SK-N-SH (cell line): ENCODE results near the gene NOVA1. TPM values are rescaled to one million over a fixed set of nuclear protein-coding genes. Genes with fewer than 3 reads are reported as not detected.

Source experiments
- CTCF ChIA-PET: fragments of 300-600, 350-600 bp; formaldehyde crosslinking; extraction: SDS; loops from one replicate; lab custom pipeline; 2021; lab: Yijun Ruan, JAX
- POLR2A ChIA-PET: fragments of 350-600 bp; sonication (Branson Sonifier 250); formaldehyde crosslinking; extraction: SDS; loops from one replicate; lab custom pipeline; 2020; ENCODE audit warnings: antibody characterized with exemption, inconsistent platforms; lab: Yijun Ruan, JAX
- DNase-seq: peaks from one replicate; pipeline ENCODE4 v3.0.0; 2012
- H2AFZ ChIP-seq: fragments of 200-600 bp; sonication (generic); 2 replicates; pipeline ENCODE4 v1.8.1; 2016; ENCODE audit warnings: antibody characterized with exemption, mild to moderate bottlenecking, low read depth
- H3F3A ChIP-seq: fragments of 200-600 bp; sonication (generic); replicated peaks from 2 replicates; pipeline ENCODE3; 2016; ENCODE audit warnings: antibody characterized with exemption, mild to moderate bottlenecking; ENCODE audit not compliant: insufficient read depth
- H3K27ac ChIP-seq, 2 experiments: fragments of 200-500 bp in 1 of 2; fragments of 200-600 bp in 1 of 2; sonication (Bioruptor generic) in 1 of 2; sonication (generic), shearing (Covaris generic) in 1 of 2; 2 replicates each; pipeline versions ENCODE4 v1.5.1 to v1.6.1; 2014 to 2016; ENCODE audit warnings: low read depth in 2 of 2, inconsistent platforms in 1 of 2, low read length in 1 of 2, mild to moderate bottlenecking in 1 of 2, mixed read lengths in 1 of 2
- H3K27me3 ChIP-seq: fragments of 200-600 bp; sonication (generic), shearing (Covaris generic); 2 replicates; pipeline ENCODE4 v1.6.1; 2016; ENCODE audit warnings: mixed run types; ENCODE audit not compliant: insufficient read depth
- H3K36me3 ChIP-seq, 2 experiments: fragments of 200-500 bp in 1 of 2; fragments of 200-600 bp in 1 of 2; sonication (Bioruptor generic) in 1 of 2; sonication (generic) in 1 of 2; replicated peaks in 1 of 2; 2 replicates each; pipeline versions ENCODE3 to v1.5.1; 2014 to 2016; ENCODE audit warnings: low read length in 1 of 2, mild to moderate bottlenecking in 1 of 2; ENCODE audit not compliant: insufficient read depth in 2 of 2, control insufficient read depth in 1 of 2
- H3K4me1 ChIP-seq, 2 experiments: fragments of 200-500 bp in 1 of 2; fragments of 200-600 bp in 1 of 2; sonication (Bioruptor generic) in 1 of 2; sonication (generic), shearing (Covaris generic) in 1 of 2; 2 replicates each; pipeline versions ENCODE4 v1.5.1 to v1.6.1; 2014 to 2016; ENCODE audit warnings: low read depth in 1 of 2, low read length in 1 of 2, mixed run types in 1 of 2; ENCODE audit not compliant: insufficient read depth in 2 of 2, control insufficient read depth in 1 of 2
- H3K4me2 ChIP-seq: fragments of 200-600 bp; sonication (generic), shearing (Covaris generic); 2 replicates; pipeline ENCODE4 v1.6.1; 2017; ENCODE audit warnings: mixed run types
- H3K4me3 ChIP-seq, 2 experiments: fragments of 200-500 bp in 1 of 2; fragments of 200-600 bp in 1 of 2; sonication (Bioruptor generic) in 1 of 2; sonication (generic), shearing (Covaris generic) in 1 of 2; 2 replicates each; pipeline versions ENCODE4 v1.5.1 to v1.8.1; 2014 to 2016; ENCODE audit warnings: low read depth in 2 of 2, inconsistent platforms in 1 of 2, low read length in 1 of 2, mild to moderate bottlenecking in 1 of 2, mixed read lengths in 1 of 2, moderate library complexity in 1 of 2
- H3K79me2 ChIP-seq: fragments of 200-600 bp; sonication (generic); 2 replicates; pipeline ENCODE4 v1.8.1; 2017; ENCODE audit warnings: mild to moderate bottlenecking; ENCODE audit not compliant: insufficient read depth
- H3K9ac ChIP-seq: fragments of 200-600 bp; sonication (generic); 2 replicates; pipeline ENCODE4 v1.6.1; 2017; ENCODE audit warnings: mixed run types
- H3K9me2 ChIP-seq: fragments of 200-600 bp; sonication (generic); 2 replicates; pipeline ENCODE4 v1.6.1; 2017; ENCODE audit warnings: mixed run types
- H3K9me3 ChIP-seq: fragments of 200-600 bp; sonication (generic); 2 replicates; pipeline ENCODE4 v1.6.1; 2017; ENCODE audit warnings: mixed run types, mild to moderate bottlenecking, moderate library complexity
- H4K20me1 ChIP-seq: fragments of 200-600 bp; sonication (generic); 2 replicates; pipeline ENCODE4 v1.6.1; 2017; ENCODE audit warnings: mild to moderate bottlenecking, mixed run types; ENCODE audit not compliant: insufficient read depth
- CHD2 ChIP-seq: fragments of 150-350 bp; IDR thresholded peaks from 2 replicates; pipeline ENCODE4 v1.6.1; 2018; ENCODE audit warnings: low read length; ENCODE audit not compliant: partially characterized antibody
- CTCF ChIP-seq: fragments of 200-600 bp; sonication (generic); IDR thresholded peaks from 2 replicates; pipeline ENCODE4 v1.6.1; 2017; ENCODE audit warnings: antibody characterized with exemption, mild to moderate bottlenecking, moderate library complexity
- ELF1 ChIP-seq: IDR thresholded peaks from 2 replicates; pipeline ENCODE4 v1.4.0; 2012
- FOSL2 ChIP-seq: IDR thresholded peaks from 2 replicates; pipeline ENCODE4 v1.4.0; 2012; ENCODE audit warnings: low read depth, mild to moderate bottlenecking, moderate library complexity, borderline replicate concordance
- FOXM1 ChIP-seq: IDR thresholded peaks from 2 replicates; pipeline ENCODE4 v1.4.0; 2012; ENCODE audit warnings: low read depth, mild to moderate bottlenecking
- GABPA ChIP-seq: IDR thresholded peaks from 2 replicates; pipeline ENCODE4 v1.4.0; 2012; ENCODE audit warnings: low read depth, mild to moderate bottlenecking
- GATA2 ChIP-seq: sonication (generic); formaldehyde crosslinking; IDR thresholded peaks from 2 replicates; pipeline ENCODE4 v1.5.0; 2020; ENCODE audit warnings: mild to moderate bottlenecking, missing genetic modification reagents
- IRF3 ChIP-seq: fragments of 150-350 bp; IDR thresholded peaks from 2 replicates; pipeline ENCODE4 v1.6.1; 2016; ENCODE audit warnings: mild to moderate bottlenecking, low read depth, low read length
- MAX ChIP-seq: IDR thresholded peaks from 2 replicates; pipeline ENCODE4 v1.4.0; 2012; ENCODE audit warnings: low read depth
- MEF2A ChIP-seq: IDR thresholded peaks from 2 replicates; pipeline ENCODE4 v1.4.0; 2012; ENCODE audit warnings: low read depth, borderline replicate concordance
- MXI1 ChIP-seq: IDR thresholded peaks from 2 replicates; pipeline ENCODE4 v1.6.1; 2012; ENCODE audit warnings: mild to moderate bottlenecking, low read depth, low read length, improper control_type of control experiment
- NFIC ChIP-seq: IDR thresholded peaks from 2 replicates; pipeline ENCODE4 v1.4.0; 2012; ENCODE audit warnings: borderline replicate concordance
- RAD21 ChIP-seq: IDR thresholded peaks from 2 replicates; pipeline ENCODE4 v1.6.1; 2012; ENCODE audit warnings: mild to moderate bottlenecking, low read length
- RFX5 ChIP-seq: IDR thresholded peaks from 2 replicates; pipeline ENCODE4 v1.6.1; 2012; ENCODE audit warnings: mild to moderate bottlenecking, improper control_type of control experiment, low read length
- RXRA ChIP-seq: IDR thresholded peaks from 2 replicates; pipeline ENCODE4 v1.4.0; 2012; ENCODE audit warnings: low read depth, mild to moderate bottlenecking, borderline replicate concordance
- SIN3A ChIP-seq: IDR thresholded peaks from 2 replicates; pipeline ENCODE4 v1.6.1; 2012; ENCODE audit warnings: low read depth, mild to moderate bottlenecking, low read length, moderate library complexity, borderline replicate concordance
- SMC3 ChIP-seq: IDR thresholded peaks from 2 replicates; pipeline ENCODE4 v1.6.1; 2012; ENCODE audit warnings: low read depth, low read length, improper control_type of control experiment
- TAF1 ChIP-seq: IDR thresholded peaks from 2 replicates; pipeline ENCODE4 v1.6.1; 2012; ENCODE audit warnings: low read depth, mild to moderate bottlenecking, low read length, moderate library complexity, borderline replicate concordance
- USF1 ChIP-seq: IDR thresholded peaks from 2 replicates; pipeline ENCODE4 v1.4.0; 2012; ENCODE audit warnings: low read depth, borderline replicate concordance
- USF2 ChIP-seq: fragments of 150-350 bp; IDR thresholded peaks from 2 replicates; pipeline ENCODE4 v1.6.1; 2017; ENCODE audit warnings: antibody characterized with exemption, low read length, low read depth, borderline replicate concordance
- ZBTB33 ChIP-seq: IDR thresholded peaks from 2 replicates; pipeline ENCODE4 v1.4.0; 2012; ENCODE audit warnings: low read depth, borderline replicate concordance
- WGBS: methylation state at CpG from one replicate; pipeline ENCODE4 v1.1.6; 2017; ENCODE audit warnings: low lambda C conversion rate; 5-methylcytosine and 5-hydroxymethylcytosine counted together
- polyA plus RNA-seq, 3 experiments: library from polyadenylated mRNA; depleted of rRNA; stranded (reverse); fragments of >200 nt; gene quantifications; 2 replicates each; pipeline ENCODE4 v1.2.3, GENCODE V29; 2012

NOVA1 gene
- polyA plus RNA-seq, 1 of the 3 experiments (the other 2 are of a cell fraction), result 0.44 TPM

GRCh38 chr14:26415618-26416123 is 182.2 kb downstream of the NOVA1 start:
- H3K27me3 ChIP-seq, result no peaks in the 10 kb centered on the region
- 6% methylated on average over 7 of the region's 7 CpGs for WGBS
- CTCF ChIA-PET, result no interaction called here
- H3K9ac ChIP-seq, result no peak overlapping the region
- no peaks in the 10 kb centered on the region for H3K9me3 ChIP-seq
- no peaks in the 10 kb centered on the region for H3K79me2 ChIP-seq
- DNase-seq, result no peak
- H3K4me2 ChIP-seq, result no peak overlapping the region
- H3F3A ChIP-seq, result no peaks in the 10 kb centered on the region
- H4K20me1 ChIP-seq, result no peaks in the 10 kb centered on the region
- no peaks in the 10 kb centered on the region for H3K36me3 ChIP-seq
- H3K4me3 ChIP-seq, result no peak overlapping the region
- TF ChIP-seq RAD21 (no peak), ZBTB33 (no peak), IRF3 (no peak), GATA2 (CRISPR knock-in tag) (no peak), MAX (no peak), FOSL2 (no peak), SMC3 (no peak), CHD2 (no peak), SIN3A (no peak), MEF2A (no peak), ELF1 (no peak), TAF1 (no peak), USF1 (no peak), RXRA (no peak), GABPA (no peak)
- TF ChIP-seq, all 33 proteins: peak for 0
- no peak overlapping the region for H2AFZ ChIP-seq
- POLR2A ChIA-PET, result no interaction called here
- H3K4me1 ChIP-seq, result no peaks in the 10 kb centered on the region
- H3K9me2 ChIP-seq, result no peaks in the 10 kb centered on the region
- no peak overlapping the region for H3K27ac ChIP-seq

GRCh38 chr14:26414926-26415325 is 182.9 kb downstream of the NOVA1 start:
- Histone ChIP-seq H3K9me2 (no peaks in the 10 kb centered on the region), H4K20me1 (no peaks in the 10 kb centered on the region), H3K79me2 (no peaks in the 10 kb centered on the region), H3K36me3 (no peaks in the 10 kb centered on the region), H3K27ac (no peak overlapping the region), H3K4me2 (no peak overlapping the region), H3K9me3 (no peaks in the 10 kb centered on the region), H3K27me3 (no peaks in the 10 kb centered on the region), H3K4me3 (no peak overlapping the region), H3K9ac (no peak overlapping the region), H2AFZ (no peak overlapping the region), H3F3A (no peaks in the 10 kb centered on the region), H3K4me1 (no peaks in the 10 kb centered on the region)
- CTCF ChIA-PET, result no interaction called here
- POLR2A ChIA-PET, result no interaction called here
- TF ChIP-seq MXI1 (no peak), NFIC (no peak), RFX5 (no peak), USF2 (no peak), SMC3 (no peak), MAX (no peak), FOXM1 (no peak), CTCF (no peak)
- no peak for DNase-seq
